HG02623 (cell line): ENCODE results near the gene VWA5B1.

Experiments used
- ATAC-seq: cut with Tn5 transposase; IDR thresholded peaks from one replicate; pipeline ENCODE4 v1.9.1; 2021; ENCODE audit warnings: moderate library complexity; ENCODE audit not compliant: unreplicated experiment

The VWA5B1 gene

DNA sequence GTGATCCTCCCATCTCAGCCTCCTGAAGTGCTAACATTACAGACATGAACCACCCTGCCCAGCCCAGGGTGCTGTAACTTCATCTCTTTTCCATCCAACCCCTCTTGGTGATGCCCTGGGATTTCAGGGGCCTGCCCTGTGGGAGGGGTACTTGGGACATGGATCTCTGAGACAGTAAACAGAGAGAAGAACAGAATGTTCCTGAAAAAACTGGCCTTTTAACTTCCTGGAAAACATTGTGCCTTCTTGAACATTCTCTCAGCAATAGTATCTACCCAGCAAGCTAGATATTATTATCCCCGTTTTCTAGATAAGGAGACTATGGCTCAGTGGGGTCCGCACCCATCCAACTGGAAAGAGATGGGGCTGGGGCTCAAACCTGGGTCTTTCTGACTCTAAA lies 57.0 kb downstream of the VWA5B1 start:
- ATAC-seq: no peak

GRCh38 chr1:20348326-20348915 lies 57.7 kb downstream of the VWA5B1 start:
- ATAC-seq: no peak

DNA sequence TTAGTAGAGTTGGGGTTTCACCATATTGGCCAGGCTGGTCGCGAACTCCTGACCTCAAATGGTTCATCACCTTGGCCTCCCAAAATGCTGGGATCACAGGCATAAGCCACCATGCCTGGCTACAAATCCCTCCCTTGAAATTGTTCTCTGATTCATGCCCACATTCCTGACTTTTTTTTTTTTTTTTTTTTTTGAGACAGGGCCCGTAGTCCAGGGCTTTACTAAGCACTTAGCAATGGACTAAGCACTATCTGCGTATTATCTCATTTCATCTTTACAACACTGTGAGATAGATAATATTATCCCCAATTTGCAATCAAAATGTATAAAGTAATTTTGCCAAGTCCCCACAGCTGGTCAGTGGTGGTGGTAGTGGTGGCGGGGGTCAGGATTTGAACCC lies 58.9 kb downstream of the VWA5B1 start:
- ATAC-seq: no peak

- ATAC-seq: no peak
Measured at GRCh38 chr1:20349971-20350370, 59.3 kb downstream of the VWA5B1 start.

GRCh38 chr1:20350421-20350820 lies 59.7 kb downstream of the VWA5B1 start:
- no peak for ATAC-seq

DNA sequence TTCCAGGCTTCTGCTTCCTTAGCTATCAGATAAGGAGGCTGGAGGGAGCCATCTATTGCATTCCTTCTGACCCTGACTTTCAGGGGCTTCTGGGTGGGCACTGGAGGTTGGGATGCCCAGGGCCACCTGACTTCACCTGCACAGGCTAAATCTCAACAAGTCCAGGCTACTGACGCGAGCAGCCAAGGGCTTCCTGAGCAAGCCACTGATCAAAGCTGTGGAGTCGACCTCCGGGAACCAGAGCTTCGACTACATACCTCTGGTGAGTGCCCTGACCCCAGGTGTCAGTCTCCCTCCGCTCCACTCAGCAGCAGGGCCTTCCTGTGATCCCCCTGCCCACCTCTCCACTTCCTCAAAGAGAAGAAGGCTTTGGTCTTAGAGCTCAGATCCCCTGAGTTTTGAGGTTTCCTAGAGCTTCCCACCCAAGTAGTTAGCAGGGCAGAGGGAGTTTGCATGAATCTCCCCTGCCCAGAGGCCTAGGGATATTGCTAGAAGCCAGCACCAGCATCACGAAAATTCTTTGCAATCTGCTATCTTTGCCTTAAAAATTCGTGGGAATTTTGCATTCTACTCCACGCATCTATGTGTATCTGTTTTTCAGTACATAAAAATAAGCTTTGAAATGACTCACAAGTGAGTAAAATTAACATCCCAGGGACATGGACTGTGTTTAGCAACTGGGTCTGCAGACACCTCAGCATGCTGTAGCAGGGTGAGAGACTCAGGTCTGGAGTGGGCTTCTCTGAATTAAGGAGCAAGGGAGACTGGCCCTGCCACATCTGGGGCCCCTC lies 61.4 kb downstream of the VWA5B1 start:
- no peak for ATAC-seq

DNA sequence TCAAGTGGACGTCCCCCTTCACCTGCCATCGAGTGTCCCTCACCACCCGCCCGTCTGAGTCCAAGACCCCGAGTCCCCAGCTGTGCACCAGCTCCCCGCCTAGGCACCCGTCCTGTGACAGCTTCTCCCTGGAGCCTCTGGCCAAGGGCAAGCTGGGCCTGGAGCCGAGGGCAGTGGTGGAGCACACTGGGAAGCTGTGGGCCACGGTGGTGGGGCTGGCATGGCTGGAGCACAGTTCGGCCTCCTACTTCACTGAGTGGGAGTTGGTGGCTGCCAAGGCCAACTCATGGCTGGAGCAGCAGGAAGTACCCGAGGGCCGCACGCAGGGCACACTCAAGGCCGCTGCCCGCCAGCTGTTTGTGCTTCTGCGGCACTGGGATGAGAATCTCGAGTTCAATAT lies 63.2 kb downstream of the VWA5B1 start:
- ATAC-seq: no peak

DNA sequence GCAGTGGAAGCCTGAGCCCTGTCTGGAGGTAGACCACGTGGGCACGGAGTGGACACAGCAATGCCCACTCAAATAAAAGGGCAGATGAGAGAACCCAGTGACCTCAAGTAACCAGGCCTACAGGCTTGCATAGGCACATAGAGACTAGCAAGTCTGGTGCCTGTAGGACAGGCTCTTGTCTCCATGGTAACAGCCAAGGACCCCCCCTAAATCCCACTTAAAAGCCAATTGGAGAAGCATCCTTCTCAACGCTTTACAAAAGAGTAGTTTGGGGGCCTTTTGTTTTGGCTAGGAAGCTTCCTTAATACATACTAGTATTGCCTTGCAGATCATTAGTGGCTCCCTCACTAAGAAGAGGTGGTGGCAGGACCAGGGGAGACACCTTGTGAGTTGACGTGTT lies 63.9 kb downstream of the VWA5B1 start:
- ATAC-seq: no peak

DNA sequence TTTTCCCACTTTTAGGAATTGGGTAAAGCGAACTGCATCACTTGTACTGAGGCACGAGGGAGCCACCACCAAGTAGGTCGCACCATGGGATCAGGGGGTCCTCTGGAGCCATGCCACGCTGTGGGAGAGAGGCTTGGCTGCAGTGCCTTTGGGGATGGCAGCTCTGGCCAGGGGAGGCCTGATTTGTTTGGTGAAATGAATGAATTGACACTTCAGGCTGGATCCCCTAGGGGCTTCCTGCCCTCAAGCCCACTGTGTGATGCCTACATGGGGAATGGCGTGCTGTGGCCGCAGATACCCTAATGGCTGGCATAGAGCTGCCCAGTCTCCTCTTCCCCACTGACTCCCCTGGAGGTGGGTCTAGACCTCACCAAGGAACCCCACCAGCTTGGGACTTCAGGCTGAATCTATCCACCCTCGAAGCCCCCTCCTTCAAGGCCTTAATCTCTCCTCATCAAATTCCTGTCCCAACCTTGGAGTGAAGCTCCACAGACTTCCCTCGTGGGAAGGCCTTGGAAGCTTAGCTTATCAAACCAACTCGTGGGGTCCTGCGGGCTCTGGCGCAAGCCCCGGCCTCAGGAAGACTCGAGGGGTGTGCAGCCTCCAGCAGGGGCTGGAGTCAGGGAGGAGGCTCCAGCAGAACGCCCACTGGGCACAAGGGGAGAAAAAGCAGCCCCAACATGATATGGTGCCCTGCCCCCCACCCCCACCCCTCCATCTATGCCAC lies 64.6 kb downstream of the VWA5B1 start:
- no peak for ATAC-seq

DNA sequence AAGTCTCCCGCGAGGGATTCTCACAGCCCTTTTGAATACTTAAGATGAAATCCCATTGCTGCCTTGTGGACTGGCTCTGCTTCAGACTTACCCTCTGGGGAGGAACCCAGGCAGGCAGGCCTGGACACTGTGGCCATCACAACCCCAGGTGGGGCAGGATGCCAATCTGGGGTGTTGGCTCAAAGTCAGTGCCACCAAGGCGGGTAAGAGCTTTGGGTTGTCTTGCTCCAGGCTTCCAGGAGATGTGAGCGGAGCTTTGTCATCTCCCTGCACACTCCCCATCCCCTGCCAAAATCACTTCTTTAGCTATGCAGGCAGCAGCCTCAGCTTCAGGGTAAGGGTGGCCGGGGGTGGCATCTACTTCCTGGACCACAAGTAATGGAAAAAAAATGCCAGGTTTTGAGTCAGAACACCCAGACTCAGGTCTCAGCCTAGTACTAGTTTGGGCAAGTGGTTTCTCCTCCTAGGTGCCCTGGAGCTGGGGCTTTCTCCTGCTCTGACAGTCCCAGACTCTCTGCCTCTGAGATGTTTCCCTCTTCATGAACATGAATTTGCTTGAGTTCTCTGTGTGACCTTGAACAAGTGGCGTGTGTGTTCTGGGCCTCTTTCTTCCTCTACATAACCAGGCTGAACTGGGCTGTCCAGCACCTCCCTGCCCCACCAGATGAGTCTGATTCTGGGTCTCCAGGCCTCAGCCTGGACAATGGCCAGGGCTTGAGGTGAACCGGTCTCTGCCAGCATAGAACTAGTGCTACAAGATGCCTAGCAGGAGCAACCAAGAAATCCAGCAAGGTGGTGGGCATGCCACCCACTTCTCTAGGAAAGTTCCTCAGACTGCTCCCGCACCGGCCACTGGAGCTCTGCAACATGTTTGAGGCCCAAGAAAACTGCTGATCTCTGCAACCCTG lies 65.4 kb downstream of the VWA5B1 start:
- ATAC-seq: no peak

GRCh38 chr1:20356850-20357459 lies 66.3 kb downstream of the VWA5B1 start:
- no peak for ATAC-seq

- ATAC-seq: no peak
Measured at GRCh38 chr1:20357796-20358195, 67.1 kb downstream of the VWA5B1 start.

DNA sequence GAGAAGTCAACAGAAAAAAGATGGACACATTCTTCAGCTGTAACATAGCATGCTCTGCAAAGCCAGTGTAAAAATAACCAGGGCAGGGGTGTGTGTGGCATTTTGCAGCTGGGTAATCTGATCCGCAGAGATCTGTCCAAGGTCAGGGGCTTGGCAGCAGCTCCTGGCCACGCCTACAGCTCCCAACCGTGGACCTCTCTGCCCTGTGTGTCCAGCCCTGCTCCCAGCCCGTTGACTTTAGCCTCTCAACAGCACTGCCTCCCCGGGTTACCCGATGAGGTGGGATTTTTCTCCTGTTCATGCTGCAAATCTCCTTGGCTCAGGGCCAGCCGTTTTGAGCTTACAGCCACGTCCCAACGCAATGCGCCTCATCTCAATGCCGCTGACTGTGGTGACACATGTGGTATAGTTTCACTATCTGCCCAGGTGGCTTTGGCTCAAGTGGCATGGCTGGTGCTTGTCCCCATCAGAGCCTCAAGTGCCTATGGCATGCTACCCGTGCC lies 68.1 kb downstream of the VWA5B1 start:
- no peak for ATAC-seq

DNA sequence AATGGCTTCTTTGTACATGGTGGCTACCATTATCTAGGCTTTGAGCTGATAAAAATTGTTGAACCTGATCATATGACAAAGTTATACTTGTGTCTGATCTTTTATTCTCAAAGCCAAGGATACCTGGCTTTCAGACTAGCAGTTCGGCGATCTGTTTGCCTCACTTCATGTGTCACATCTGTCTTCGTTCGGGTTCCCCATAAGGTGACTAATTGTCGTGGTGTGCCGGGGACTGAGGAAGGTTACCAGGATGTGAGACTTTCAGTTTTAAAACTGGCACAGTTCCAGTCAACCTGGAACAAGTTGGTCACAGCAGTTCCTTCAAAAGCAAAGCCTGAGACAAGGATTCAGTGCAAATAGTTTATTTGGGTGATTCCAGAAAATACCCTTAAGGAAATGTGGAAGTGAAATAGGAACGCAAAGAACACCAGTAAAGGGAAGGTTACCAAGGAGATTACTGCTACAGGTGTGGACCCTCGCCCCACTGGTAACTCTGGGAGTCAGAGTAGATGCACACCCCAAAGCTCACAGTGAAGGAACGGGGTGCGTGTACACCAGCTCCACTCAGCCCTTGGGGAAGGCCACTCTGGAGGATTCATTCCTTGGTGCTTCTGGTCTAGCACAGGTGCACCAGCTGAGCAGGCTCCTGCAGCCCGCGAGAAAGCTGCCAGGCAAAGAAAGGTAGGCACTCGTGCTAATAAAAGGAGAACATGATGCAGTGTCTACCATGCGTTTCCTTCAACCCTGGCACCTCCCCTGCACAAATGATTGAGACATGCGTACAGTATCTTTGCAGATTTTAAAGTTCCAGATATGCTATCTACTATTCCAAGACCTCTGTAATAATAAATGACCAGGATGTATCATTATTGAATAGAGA lies 69.0 kb downstream of the VWA5B1 start:
- ATAC-seq: no peak

- no peak for ATAC-seq
Measured at GRCh38 chr1:20361401-20361800, 70.7 kb downstream of the VWA5B1 start.

DNA sequence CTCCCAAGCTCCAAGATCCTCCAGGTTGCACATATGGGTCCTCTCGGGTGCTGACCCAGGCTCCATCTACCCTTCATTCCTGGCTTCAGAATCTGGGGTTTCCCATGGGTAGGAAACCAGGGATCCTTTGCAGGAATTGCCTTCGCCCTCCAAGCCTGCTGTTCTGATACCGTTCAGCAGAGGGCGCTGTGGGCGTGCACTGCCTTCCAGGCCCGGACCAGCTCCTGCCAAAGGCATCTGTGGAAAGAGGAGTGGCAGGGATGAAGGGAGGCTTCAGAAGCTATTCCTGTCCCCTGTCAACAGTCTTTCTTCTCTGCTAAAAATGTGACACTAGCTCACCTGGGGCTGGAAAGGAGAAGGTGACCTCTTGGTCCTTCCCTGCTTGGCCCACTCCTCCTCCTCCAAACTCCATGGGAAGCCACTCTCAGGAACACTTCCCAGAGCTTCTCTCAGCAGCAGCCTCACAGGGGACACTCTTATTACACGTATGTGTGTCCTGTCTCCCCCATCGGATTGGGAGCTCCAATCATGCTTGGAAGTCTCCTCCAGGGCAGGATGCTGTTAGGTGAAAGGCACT lies 71.2 kb downstream of the VWA5B1 start:
- ATAC-seq: no peak

GRCh38 chr1:20362856-20363255 lies 72.2 kb downstream of the VWA5B1 start:
- ATAC-seq: no peak

DNA sequence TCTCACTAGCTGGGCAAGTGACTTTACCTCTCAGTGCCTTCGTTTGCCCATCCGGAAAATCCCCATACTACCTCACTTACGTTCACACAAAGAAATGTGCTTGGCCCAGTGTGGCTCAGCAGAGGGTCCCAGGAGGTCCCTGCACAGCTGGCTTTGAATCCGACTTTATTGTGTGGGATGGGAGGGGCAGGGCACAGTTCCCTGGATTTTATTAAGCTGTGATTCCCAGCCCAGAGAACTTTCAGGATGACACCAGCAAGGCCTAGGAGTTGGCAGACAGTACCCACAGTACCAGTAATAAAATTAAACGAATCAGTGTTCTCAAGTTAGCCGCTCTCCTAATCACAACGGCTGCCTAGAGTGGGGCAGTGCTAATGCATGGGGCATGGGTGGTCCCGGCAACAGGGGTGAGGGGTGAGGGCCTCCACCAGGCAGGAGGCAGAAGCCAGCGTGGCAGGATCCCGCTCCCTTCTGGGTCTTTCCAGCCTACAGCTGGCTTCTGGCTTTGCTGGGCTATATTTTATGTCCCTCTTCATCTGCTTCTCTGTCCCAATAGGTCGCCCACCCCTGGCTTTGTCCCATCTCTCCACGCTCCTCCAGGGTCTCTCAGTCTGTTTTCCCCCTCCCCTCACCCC lies 74.9 kb downstream of the VWA5B1 start:
- ATAC-seq: no peak

DNA sequence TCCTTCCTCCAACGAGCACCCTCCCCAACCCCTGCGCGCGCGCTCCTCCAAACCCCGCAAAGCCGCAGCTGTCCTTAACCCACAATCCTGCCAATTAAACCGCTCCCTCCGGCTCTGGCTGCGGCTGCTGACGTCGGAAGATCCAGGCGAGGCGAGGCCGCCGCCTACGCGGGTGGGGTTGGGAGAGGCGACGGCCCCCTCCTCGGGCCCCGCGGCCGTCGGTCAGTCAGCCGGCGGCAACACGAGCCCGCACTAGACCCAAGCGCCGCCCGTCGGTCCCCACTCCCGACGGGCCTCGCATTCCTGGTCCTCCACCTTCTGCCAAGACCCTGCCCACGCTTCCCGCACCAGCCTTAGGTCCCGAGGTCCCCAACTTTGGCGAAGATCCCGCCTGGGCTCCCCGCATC lies 75.4 kb downstream of the VWA5B1 start:
- no peak for ATAC-seq
